ENCODE data around the gene PPP2R1B. TPM values are rescaled to one million over a fixed set of nuclear protein-coding genes. Genes with fewer than 3 reads are reported as not detected.

The PPP2R1B gene
- polyA plus RNA-seq, 2 of the 4 experiments (the other 2 are of a cell fraction), result 18.6 to 24.7 TPM

DNA sequence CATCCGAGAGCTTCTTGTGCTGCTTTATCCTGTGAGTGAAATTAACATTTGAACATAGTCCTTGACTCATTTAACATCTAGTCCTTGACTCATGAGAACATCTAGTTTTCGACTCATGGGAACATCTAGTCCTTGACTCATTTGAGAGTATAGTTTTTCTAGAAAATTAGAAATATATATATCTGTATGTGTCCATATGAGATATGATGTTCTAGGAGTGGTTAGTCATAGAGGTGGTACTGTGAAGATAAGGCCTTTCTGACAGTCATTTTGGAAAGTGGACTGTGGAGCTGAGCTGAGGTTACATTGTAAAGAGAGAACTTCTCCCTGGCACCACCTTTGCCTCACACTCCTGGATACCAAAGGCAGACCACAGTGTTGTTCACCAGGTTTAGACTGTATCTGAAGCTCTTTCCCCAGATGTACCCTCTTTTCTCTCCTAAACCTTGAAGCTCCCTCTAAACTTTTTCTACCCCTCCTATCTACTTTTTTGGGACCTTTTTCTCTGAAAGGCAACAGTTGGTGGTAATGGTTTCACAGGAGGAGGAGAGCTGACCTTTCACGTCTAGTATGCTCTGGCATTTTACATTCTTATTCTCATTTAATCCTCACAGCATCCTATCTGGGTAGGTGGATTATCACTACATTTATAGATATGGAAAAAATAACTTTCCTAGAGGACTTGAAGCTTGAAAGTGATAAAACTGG is 67.2 kb downstream of the PPP2R1B start:
- Histone ChIP-seq H3K4me2 (no peak overlapping the region), H3K27ac (no peak overlapping the region), H3K4me1 (0 out of 3 replicates have a peak, but pooled peaks cover 10% of the 10 kb centered on the region), H3K4me3 (no peak overlapping the region), H3K9me3 (no peaks in the 10 kb centered on the region)
- no peak for FAIRE-seq
- ChIA-PET POLR2A (no interaction called here), CTCF (no interaction called here)
- 95% methylated on average over 3 of the region's 3 CpGs for WGBS (ENCODE audit: missing lambda C conversion rate)
- no peak for DNase-seq (ENCODE audit: low read depth in 1 of 2, low spot score in 1 of 2)
- no peak for TF ChIP-seq JUN (IDR thresholded peaks at IDR 0.05)
- no peak for TF ChIP-seq CHD4 (IDR thresholded peaks at IDR 0.05; ENCODE audit: borderline replicate concordance)
- TF ChIP-seq, protein P1, sequence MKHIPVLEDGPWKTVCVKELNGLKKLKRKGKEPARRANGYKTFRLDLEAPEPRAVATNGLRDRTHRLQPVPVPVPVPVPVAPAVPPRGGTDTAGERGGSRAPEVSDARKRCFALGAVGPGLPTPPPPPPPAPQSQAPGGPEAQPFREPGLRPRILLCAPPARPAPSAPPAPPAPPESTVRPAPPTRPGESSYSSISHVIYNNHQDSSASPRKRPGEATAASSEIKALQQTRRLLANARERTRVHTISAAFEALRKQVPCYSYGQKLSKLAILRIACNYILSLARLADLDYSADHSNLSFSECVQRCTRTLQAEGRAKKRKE (CRISPR knock-in tag; IDR thresholded peaks at IDR 0.05; ENCODE audit: low read depth), result no peak
- TF ChIP-seq NR3C1 (IDR thresholded peaks at IDR 0.05), result no peak
- TF ChIP-seq, protein P2, sequence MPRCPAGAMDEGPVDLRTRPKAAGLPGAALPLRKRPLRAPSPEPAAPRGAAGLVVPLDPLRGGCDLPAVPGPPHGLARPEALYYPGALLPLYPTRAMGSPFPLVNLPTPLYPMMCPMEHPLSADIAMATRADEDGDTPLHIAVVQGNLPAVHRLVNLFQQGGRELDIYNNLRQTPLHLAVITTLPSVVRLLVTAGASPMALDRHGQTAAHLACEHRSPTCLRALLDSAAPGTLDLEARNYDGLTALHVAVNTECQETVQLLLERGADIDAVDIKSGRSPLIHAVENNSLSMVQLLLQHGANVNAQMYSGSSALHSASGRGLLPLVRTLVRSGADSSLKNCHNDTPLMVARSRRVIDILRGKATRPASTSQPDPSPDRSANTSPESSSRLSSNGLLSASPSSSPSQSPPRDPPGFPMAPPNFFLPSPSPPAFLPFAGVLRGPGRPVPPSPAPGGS (IDR thresholded peaks at IDR 0.05), result no peak
- TF ChIP-seq JUNB (IDR thresholded peaks at IDR 0.05), result no peak
- TF ChIP-seq RCOR1 (IDR thresholded peaks at IDR 0.05; ENCODE audit: low read depth, low read length), result no peak
- TF ChIP-seq E2F6 (IDR thresholded peaks at IDR 0.05; ENCODE audit: borderline replicate concordance, low read depth), result no peak
- no peak for TF ChIP-seq SMC3 (IDR thresholded peaks at IDR 0.05)
- TF ChIP-seq ZSCAN20 (CRISPR knock-in tag; IDR thresholded peaks at IDR 0.05), result no peak
- no peak for TF ChIP-seq CHD2 (IDR thresholded peaks at IDR 0.05; ENCODE audit: low read length, partially characterized antibody)
- no peak for TF ChIP-seq RAD21 (conservative IDR thresholded peaks at IDR 0.05 in 1 of 2, IDR thresholded peaks at IDR 0.05 in 1 of 2)
- ATAC-seq, result no peak

GRCh38 chr11:111697933-111698371 is 68.2 kb downstream of the PPP2R1B start:
- ChIA-PET POLR2A (no interaction called here), CTCF (interaction anchor here (1.0 kb wide), 1 partner anchor 79 kb away, joined by 4 read pairs; no protein-coding TSS in a partner anchor)
- Histone ChIP-seq H3K4me3 (no peak overlapping the region), H3K4me1 (0 out of 3 replicates have a peak, but pooled peaks cover 10% of the 10 kb centered on the region), H3K27ac (no peak overlapping the region), H3K4me2 (no peak overlapping the region), H3K9me3 (no peaks in the 10 kb centered on the region)
- ATAC-seq (no peak), DNase-seq (ENCODE audit: low read depth in 1 of 2, low spot score in 1 of 2) (no peak), FAIRE-seq (no peak)
- no peak for TF ChIP-seq NR3C1 (IDR thresholded peaks at IDR 0.05)
- TF ChIP-seq HES2 (IDR thresholded peaks at IDR 0.05), result no peak
- TF ChIP-seq ESRRA (IDR thresholded peaks at IDR 0.05; ENCODE audit: borderline replicate concordance, low read length), result no peak
- TF ChIP-seq KDM5A (IDR thresholded peaks at IDR 0.05), result no peak
- no peak for TF ChIP-seq SREBF2 (IDR thresholded peaks at IDR 0.05)
- TF ChIP-seq RAD21 (conservative IDR thresholded peaks at IDR 0.05 in 1 of 2, IDR thresholded peaks at IDR 0.05 in 1 of 2), result no peak
- no peak for TF ChIP-seq MAZ (IDR thresholded peaks at IDR 0.05; ENCODE audit: borderline replicate concordance, low read depth, low read length)
- TF ChIP-seq FOXS1 (CRISPR knock-in tag; IDR thresholded peaks at IDR 0.05), result no peak
- TF ChIP-seq HOXA7 (CRISPR knock-in tag; IDR thresholded peaks at IDR 0.05), result no peak
- no peak for TF ChIP-seq EHF (CRISPR knock-in tag; IDR thresholded peaks at IDR 0.05)
- no peak for TF ChIP-seq SMC3 (IDR thresholded peaks at IDR 0.05)
- TF ChIP-seq CHD2 (IDR thresholded peaks at IDR 0.05; ENCODE audit: low read length, partially characterized antibody), result no peak
- TF ChIP-seq MAFK (IDR thresholded peaks at IDR 0.05; ENCODE audit: partially characterized antibody), result no peak
- no peak for TF ChIP-seq CBX2 (IDR thresholded peaks at IDR 0.05; ENCODE audit: borderline replicate concordance, low read depth)
- WGBS (ENCODE audit: missing lambda C conversion rate), result 25% methylated on average over 1 of the region's 1 CpG

All from A549 (cell line).